Testis (tissue), 3 donors: ENCODE measurements around the gene MAP3K12. TPM values are rescaled to one million over a fixed set of nuclear protein-coding genes. Genes with fewer than 3 reads are reported as not detected.

ENCODE experiments used
- DNase-seq: peaks from one replicate; pipeline ENCODE4 v3.0.0-alpha.2; 2019
- H3K27ac ChIP-seq, 2 donors: fragments of 200-600 bp; sonication (generic); one replicate each; pipeline ENCODE4 v1.5.1; 2019
- H3K27me3 ChIP-seq: fragments of 200-600 bp; sonication (generic); one replicate; pipeline ENCODE4 v1.5.1; 2019
- H3K36me3 ChIP-seq: fragments of 200-600 bp; sonication (generic); one replicate; pipeline ENCODE4 v1.5.1; 2017; ENCODE audit warnings: low read depth; ENCODE audit errors: missing control alignments
- H3K4me1 ChIP-seq: fragments of 200-600 bp; sonication (generic); one replicate; pipeline ENCODE4 v1.5.1; 2019
- H3K4me3 ChIP-seq, 2 donors: fragments of 200-600 bp; sonication (generic); one replicate each; pipeline ENCODE4 v1.5.1; 2017 to 2019
- H3K9me3 ChIP-seq: fragments of 200-600 bp; sonication (generic); one replicate; pipeline ENCODE4 v1.5.1; 2017
- CTCF ChIP-seq, 3 experiments: fragments of 450-650 bp in 2 of 3; fragments of 200-600 bp in 1 of 3; sonication (generic) in 1 of 3; IDR thresholded peaks; one replicate each; pipeline ENCODE4 v1.5.1; 2016 to 2019; ENCODE audit warnings: antibody characterized with exemption in 3 of 3, mild to moderate bottlenecking in 2 of 3, moderate library complexity in 1 of 3
- POLR2A ChIP-seq: fragments of 450-650 bp; IDR thresholded peaks from one replicate; pipeline ENCODE4 v1.6.1; 2017; ENCODE audit warnings: antibody characterized with exemption, mild to moderate bottlenecking, moderate library complexity
- WGBS, 2 donors: methylation state at CpG; one replicate each; pipeline ENCODE4 v1.1.5; 2018; 5-methylcytosine and 5-hydroxymethylcytosine counted together
- intact Hi-C: fragments of 100-400 bp; cut with DNase I; formaldehyde crosslinking; loops from one replicate; pipeline ENCODE4 v1.15.1; 2023; ENCODE audit warnings: low total_unique reads
- polyA plus RNA-seq: library from polyadenylated mRNA; stranded (reverse); fragments of 350-450 nt; fragmentation: Illumina TruSeq; extraction: RNeasy Lipid Tissue Mini Kit (QIAGEN cat#74804); gene quantifications from one replicate; pipeline ENCODE4 v1.2.3, GENCODE V29; 2014; ENCODE audit warnings: low read depth, low replicate concordance; ENCODE audit not compliant: insufficient read depth
- total RNA-seq, 2 donors: library from RNA; depleted of rRNA; stranded (reverse); fragments of >200 nt; gene quantifications; one replicate each; pipeline ENCODE4 v1.2.3, GENCODE V29; 2016

Gene MAP3K12
- total and polyA plus RNA-seq, 3 donors from 2014 or later: 28.5 to 56.7 (median 52.2) TPM

- H3K4me3 ChIP-seq: no peak overlapping the region
- H3K4me1 ChIP-seq: no peaks in the 10 kb centered on the region
- no peak for TF ChIP-seq POLR2A
- TF ChIP-seq CTCF (IDR thresholded peaks at IDR 0.05): no peak
- WGBS, 2 donors: 89 to 90% methylated on average over 2 of the region's 2 CpGs
- no peaks in the 10 kb centered on the region for H3K36me3 ChIP-seq
- no peak for DNase-seq
- H3K27me3 ChIP-seq: no peaks in the 10 kb centered on the region
- H3K9me3 ChIP-seq: no peaks in the 10 kb centered on the region
- intact Hi-C loops: no loop called here
- no peak overlapping the region for H3K27ac ChIP-seq
Measured at GRCh38 chr12:53530061-53530460, 30.8 kb upstream of the MAP3K12 start.

- TF ChIP-seq CTCF (IDR thresholded peaks at IDR 0.05): no peak
- TF ChIP-seq POLR2A: no peak
- Histone ChIP-seq H3K9me3 (no peaks in the 10 kb centered on the region), H3K36me3 (no peaks in the 10 kb centered on the region), H3K4me1 (no peaks in the 10 kb centered on the region), H3K27ac (no peak overlapping the region), H3K4me3 (no peak overlapping the region), H3K27me3 (no peaks in the 10 kb centered on the region)
- intact Hi-C loops: no loop called here
- 76 to 89% methylated on average over 10 to 13 of the region's 13 CpGs for WGBS, 2 donors
- DNase-seq: no peak
Measured at GRCh38 chr12:53524476-53524875, 25.2 kb upstream of the MAP3K12 start.

- H3K9me3 ChIP-seq: no peaks in the 10 kb centered on the region
- H3K36me3 ChIP-seq: no peaks in the 10 kb centered on the region
- H3K27me3 ChIP-seq: no peaks in the 10 kb centered on the region
- TF ChIP-seq POLR2A (no peak), CTCF (IDR thresholded peaks at IDR 0.05) (no peak)
- 85 to 95% methylated on average over 3 of the region's 3 CpGs for WGBS, 2 donors
- H3K27ac ChIP-seq: no peak overlapping the region
- H3K4me1 ChIP-seq: no peaks in the 10 kb centered on the region
- intact Hi-C loops: no loop called here
- DNase-seq: no peak
- no peak overlapping the region for H3K4me3 ChIP-seq
Measured at GRCh38 chr12:53523131-53523530, 23.9 kb upstream of the MAP3K12 start.

- no peak overlapping the region for H3K4me3 ChIP-seq
- H3K4me1 ChIP-seq: no peaks in the 10 kb centered on the region
- intact Hi-C loops: no loop called here
- no peaks in the 10 kb centered on the region for H3K9me3 ChIP-seq
- no peaks in the 10 kb centered on the region for H3K36me3 ChIP-seq
- 78 to 85% methylated on average over 5 of the region's 5 CpGs for WGBS, 2 donors
- no peak overlapping the region for H3K27ac ChIP-seq
- DNase-seq: no peak
- H3K27me3 ChIP-seq: no peaks in the 10 kb centered on the region
- TF ChIP-seq CTCF (IDR thresholded peaks at IDR 0.05): no peak
- no peak for TF ChIP-seq POLR2A
Measured at GRCh38 chr12:53518381-53518780, 19.1 kb upstream of the MAP3K12 start.

- Histone ChIP-seq H3K27ac (no peak overlapping the region), H3K9me3 (no peaks in the 10 kb centered on the region), H3K4me3 (no peak overlapping the region), H3K36me3 (no peaks in the 10 kb centered on the region), H3K4me1 (no peaks in the 10 kb centered on the region), H3K27me3 (no peaks in the 10 kb centered on the region)
- DNase-seq: no peak
- WGBS, 2 donors: 85 to 88% methylated on average over 8 to 13 of the region's 13 CpGs
- intact Hi-C loops: no loop called here
- TF ChIP-seq CTCF (IDR thresholded peaks at IDR 0.05) (no peak), POLR2A (no peak)
Measured at GRCh38 chr12:53516758-53517455, 17.6 kb upstream of the MAP3K12 start.
